NCI-H748 (cell line): ENCODE results near the gene PRRC2A.

Experiments used
- DNase-seq: peaks from one replicate; lab custom pipeline; 2025; ENCODE audit not compliant: unreplicated experiment; lab: John Stamatoyannopoulos, UW

The PRRC2A gene

DNA sequence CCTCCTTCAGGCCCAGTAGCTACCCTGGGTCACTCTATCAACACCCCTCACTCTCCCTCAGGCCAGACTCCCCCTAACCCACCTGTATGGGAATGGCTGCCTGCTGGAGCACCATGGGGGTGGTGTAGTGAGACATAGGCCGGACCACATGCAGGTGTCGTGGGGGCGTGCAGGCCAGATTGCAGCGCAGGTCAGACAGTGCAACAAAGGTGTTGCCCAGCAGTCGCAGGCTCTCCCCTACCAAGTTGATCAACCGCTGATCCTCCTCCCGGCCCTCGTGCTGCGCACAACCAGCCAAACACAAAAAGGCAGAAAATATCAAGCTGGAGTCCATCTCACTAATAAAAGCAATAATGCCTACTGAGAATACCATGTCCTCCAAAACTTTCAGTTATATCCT lies 24.8 kb downstream of the PRRC2A start:
- no peak for DNase-seq

DNA sequence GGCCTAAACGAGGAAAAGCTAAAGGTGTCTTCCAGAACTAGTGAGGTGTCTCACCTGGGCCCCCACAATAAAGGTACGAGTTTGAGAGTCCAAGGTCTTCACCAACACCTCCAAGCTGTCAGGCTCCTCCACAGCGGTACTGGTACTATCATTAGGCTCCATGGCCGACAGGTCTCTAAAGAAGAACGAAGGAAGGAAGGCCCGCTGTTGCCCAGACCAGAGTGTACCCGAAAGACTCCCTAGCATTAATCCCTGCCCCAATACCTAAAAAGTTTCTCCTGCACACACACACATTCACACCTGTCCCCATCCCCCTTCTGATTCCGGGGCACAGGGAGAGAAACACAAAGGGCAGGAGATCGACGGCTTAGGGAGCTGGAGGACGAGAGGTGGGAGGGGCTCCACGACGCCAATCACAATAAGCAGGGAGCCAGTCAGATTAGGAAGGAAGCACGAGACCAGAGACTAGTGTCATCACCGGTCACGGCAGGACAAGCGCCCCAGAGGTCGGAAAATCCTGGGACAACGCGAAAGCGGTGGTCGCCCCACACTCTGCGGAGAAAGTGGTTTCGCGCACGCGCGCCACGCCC lies 31.2 kb downstream of the PRRC2A start:
- no peak for DNase-seq

DNA sequence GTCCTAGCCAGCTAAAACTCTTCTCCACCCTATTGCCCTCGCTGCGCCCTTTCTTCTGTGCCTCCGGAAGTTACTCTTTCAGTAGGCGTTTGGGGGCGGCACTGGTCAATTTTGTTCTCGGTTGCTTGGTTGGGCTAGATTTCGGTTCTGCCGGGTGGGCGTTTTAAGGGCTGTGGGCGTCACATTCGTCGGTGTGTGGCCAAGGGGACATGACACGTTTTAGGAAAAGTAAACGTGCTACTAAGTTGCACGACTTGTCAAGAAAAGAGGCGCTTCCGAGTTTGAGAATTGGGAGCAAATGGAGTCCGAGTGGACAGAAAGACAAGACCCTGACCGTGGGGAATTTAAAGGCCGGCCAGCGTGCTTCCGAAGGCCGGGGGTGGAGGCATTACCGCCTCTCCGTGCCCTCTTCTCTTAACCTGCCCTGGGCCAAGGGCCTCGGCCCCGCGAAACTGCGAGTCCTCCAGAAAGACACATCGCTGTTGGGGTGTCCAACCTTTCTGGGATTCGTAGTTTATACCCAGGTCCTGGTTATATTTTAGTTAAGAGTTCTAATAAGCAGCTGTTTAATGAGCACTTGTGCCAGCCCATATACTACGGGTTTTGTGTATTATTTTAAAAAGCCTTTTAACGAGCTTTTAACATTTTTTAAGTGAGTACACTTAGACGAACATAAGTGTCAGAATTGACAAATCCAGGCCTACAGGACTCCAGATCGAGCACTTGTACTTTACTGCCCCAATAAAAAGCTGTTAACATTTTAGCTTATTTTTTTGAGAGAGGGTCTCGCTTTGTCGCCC lies 32.6 kb downstream of the PRRC2A start:
- DNase-seq: peak; percentile 99

DNA sequence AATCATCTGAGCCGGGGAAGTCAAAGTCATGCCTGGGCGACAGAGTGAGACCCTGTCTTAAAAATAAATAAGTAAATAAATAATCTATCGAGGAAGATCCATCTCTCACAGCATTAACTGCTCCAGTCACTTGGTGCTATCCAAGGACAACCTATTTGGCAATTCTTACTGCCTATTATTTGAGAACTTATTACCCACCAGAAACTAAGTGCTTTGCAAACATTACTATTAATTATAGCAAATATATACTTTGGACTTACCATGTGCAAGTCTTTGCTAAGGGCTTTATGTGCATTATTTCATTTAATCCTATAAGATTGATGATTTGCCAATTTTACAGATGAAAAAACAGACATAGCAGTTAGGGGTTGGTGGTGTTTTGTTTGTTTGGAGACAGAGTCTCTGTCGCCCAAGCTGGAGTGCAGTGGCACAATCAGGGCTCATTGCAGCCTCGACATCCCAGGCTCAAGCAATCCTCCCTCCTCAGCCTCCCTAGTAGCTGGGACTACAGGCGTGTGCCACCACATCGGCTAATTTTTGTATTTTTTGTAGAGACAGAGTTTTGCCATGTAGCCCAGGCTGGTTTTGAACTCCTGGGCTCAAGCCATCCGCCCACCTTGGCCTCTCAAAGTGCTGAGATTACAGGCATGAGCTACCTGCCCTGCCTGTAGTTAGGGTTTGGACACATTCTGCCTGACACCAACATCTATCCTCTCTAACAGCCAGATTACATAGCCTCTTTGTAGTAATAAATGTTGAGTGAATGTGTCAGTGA lies 34.2 kb downstream of the PRRC2A start:
- no peak for DNase-seq

DNA sequence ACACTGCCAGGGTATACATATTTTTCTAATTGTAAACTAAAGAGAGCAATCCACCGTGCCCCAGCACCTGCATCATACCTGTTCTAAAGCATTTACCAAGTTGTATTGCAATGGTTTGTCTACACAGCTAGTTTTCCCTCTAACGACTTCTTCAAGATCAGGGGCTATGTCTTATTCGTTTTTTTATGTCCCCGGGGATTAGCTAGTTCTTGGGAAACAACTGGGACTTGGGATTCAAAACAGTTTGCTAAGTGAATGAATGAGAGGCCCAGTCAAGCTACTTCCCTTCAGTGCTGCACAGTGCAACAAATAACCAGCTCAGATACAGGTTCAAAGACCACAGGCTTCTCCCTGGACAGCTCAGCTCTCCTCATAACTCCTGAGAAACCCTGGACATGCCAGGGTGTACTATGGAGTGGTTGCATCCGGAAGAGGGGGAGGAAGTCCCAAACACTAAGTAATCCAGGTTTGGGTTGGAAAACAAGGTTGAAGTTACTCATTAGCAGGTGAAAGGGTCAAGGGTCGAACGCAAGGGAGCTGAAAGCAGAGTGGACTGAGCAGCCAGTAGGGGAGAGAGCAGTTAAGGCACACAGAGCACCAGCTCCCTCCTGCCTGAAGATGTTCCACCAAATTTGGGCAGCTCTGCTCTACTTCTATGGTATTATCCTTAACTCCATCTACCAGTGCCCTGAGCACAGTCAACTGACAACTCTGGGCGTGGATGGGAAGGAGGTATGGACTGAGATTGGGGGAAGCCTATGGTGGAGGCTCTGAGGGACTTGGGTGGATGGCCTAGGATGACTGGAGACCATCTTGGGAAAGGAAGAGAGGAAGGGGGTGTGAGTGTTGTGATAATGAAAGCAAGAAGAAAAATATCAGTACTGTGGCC lies 35.1 kb downstream of the PRRC2A start, which contains the start of gene APOM:
Gene APOM (plus strand): TSS at position 546 of the 889 bp plus-strand sequence. CDS start 73 bp downstream, at position 619.
- no peak for DNase-seq

DNA sequence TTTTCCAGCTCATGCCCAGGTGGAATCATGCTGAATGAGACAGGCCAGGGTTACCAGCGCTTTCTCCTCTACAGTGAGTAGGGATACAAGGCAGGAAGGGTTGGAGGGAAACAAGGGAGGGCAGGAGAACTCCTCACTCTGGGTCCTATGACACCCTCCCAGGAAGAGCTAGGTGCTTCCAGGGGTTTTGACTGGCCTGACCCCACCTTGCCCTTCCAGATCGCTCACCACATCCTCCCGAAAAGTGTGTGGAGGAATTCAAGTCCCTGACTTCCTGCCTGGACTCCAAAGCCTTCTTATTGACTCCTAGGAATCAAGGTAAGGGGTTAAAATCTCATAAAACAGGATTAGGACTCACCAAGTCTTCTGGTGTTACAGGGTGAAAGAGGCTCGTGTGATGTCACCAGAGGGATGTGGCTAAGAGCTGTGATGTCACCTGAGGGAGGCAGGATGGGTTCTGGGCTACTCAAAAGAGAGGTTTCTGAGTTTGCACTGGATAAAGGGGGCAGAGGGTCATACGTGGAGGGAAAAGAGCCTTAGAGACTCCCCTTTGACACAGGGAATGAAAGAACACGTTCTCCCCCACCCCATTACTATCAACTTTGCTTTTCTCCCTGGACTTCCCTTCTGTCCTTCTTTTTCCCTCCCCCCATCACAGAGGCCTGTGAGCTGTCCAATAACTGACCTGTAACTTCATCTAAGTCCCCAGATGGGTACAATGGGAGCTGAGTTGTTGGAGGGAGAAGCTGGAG lies 37.1 kb downstream of the PRRC2A start:
- DNase-seq: no peak

DNA sequence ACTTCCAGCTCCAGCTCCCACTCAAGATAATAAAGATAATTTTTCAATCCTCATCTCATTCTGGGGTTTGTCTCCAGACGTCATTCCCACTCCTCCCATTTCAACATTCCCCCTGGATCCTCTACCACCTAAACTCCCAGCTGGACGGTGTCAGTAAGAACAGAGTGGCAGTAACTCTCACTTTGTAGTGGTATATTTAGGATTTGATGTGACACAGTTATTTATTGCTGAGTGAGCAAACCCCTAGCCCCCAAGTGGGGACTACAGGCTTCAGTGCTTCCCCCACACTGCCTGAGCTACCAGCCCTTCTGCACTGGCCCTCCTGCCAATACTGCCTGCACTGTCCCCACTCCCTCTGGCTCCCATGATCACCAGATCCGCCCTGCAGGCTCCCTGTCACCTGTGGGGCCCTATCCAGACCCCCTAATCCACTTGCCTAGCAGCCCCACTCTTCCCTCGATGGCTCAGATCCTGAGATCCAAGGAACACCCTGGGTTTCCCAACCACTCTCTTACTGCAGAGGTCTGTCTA lies 37.7 kb downstream of the PRRC2A start:
- DNase-seq: no peak

DNA sequence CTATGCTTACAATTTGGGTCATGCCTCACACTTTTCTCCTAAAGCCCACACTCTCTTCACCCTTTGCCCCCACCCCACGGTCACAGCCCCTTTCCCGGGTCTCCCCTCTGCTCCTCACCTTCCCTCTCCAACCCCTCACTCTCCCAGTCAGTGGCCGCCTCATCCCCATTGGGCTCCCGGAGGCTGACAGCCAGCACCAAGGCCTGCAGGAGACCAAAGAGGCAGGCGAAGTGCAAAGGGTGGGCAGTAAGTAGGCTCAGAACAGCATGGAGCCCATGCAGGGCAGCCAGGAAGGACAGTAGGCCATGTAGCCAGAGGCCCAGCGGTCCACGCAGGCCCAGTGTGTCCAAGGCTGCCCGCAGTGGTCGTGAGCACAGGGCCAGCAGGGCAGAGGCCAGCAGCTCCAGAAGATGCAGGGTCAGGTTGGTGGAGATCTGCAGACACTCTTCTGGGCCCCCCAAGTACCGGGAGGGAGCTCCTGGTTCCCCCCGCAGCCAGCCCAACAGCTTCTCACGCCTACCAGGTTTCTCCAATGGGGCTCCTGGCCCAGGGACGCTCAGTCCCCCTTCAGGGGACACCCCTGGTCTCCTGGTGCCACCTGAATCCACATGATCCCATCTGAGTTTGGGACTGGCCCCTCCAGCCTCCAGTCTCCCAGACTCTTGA lies 38.6 kb downstream of the PRRC2A start:
- no peak for DNase-seq

DNA sequence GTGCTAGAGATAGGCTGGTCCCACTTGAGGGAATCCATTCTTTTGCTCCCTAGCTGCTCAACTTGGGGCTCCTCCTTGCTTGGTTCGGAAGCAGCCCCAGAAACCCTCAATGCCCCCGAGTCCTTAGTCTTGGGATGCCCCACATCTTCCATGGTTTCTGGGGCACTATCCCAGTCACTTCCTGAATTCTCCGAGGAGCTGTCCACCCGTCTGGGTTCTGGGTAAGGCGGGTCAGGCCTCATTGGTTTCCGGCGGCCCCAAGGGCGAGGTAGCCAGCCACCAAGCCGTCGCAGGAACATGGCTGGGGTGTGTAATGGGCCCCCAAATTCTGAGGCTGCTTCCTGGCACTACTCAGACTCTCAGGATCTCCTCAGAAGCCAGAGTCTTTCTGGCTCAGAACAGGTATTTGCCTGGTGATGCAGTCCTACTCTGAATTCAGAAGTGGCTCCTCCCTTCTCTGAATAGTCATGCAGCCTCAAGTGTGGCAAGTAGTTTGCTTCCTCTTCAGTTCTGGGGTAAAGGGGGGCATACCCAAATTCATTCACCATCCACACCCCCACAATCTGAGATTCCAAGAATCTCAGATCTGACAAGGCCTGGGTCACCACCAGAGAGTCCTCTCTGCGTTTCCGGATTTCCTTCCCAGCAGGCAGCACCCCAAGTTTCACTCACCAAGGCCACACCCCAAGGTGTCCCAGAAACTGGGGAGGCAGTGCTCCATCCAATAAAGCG lies 39.3 kb downstream of the PRRC2A start:
- peak; percentile 42 for DNase-seq

DNA sequence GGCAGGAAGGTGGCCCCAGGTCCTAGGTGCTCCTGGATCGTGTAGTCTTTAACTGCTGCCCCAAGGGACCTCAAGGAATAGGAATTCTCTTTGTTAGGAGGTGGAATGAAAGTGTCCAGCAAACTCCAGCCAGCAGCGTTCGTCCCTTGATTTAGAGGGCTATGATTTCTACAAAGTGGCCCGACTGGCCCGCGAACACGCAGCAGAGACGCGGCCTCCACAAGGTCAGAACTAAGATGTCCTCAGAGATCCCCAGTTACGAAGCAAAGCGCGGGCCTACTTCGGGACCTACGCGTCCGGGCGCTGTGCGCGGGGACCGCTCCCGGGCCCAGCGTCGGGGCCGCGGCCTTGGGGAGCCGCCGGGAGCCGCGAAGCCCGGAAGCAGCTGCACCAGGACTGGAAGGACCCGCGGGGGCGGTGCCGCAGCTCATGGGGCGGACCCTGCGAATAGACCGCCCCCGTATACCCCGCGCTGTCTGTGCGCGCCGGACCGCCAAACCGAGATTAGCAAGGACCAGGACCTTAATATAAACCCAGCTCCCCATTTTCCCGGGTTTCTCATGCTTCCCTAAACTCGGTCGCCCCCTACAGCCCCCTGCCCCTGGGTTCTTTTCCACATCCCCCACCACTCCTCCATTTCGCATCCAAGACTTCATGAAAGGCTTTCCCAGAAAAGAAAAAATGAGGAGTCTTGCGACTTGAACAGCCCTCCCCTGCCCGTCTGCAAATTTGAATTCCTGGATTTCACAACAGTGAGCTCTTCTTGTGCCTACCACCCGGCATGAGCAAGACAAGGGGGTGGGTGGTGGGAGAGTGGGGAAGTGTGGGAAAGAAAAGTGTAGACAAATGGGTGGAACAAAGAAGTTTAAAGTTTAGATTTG lies 40.1 kb downstream of the PRRC2A start, which contains the start of gene C6orf47:
Gene C6orf47 (minus strand): TSS at position 398 of the 881 bp plus-strand sequence. CDS start 831 bp downstream, outside the sequence.
- DNase-seq: peak; percentile 93

DNA sequence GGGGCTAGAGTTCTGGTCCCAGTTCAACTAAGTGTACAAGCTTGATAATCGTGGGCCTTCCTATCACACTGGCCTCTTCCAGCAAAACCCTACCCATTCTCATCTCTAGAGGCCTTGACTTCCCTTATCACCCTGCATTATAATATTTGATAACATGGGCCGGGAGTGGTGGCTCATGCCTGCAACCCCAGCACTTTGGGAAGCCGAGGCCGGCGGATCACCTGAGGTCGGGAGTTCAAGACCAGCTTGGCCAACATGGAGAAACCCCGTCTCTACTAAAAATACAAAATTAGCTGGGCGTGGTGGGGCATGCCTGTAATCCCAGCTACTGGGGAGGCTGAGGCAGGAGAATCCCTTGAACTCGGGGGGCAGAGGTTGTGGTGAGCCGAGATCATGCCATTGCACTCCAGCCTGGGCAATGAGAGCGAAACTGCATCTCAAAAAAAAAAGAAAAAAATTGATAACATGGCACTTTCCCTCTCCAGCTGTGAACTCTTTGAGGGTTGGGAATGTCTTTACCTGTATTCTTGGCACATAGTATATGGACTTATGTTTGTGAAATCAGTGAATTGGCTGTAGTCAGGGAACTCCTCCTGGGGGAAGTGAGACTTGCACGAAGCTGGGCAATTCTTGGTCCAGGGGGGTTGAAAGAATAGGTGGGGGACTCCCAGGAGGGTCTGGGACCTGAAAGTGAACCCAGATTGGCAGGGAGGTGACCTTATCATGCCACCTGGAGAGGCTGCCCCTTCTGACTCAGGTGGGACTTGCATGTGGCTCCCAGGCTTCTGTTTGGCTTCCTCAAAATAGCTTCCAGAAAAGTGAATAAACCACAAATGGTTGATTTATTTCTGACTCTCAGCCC lies 41.0 kb downstream of the PRRC2A start:
- no peak for DNase-seq

DNA sequence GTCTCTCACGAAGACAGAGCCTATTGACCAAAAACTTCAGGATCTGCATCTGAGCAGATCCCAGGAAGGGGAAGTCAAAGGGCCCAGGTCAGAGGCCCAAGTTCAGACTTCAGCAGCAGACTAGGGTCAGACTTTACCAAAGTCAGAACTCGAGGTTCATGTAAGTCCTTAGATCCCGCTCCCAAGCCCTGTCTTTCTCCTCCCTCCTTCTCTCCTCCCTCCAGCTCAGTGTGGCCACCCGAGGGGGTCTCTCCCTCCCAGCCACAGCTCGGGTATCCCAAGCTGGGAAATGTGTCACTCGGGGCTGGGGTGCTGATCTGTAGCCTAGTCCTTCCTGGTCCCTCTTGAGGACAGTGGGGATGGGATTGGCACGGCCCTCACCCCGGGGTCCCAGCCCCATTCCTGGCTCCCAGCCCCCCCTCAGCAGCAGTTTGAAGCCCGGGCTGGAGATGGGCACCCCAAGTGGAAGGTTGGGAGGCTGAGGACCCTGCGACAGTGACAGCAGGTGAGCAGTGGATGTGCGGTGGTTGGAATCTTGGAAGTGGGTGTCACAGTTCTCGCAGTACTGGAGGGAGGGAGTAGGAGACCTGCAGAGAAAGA lies 41.7 kb downstream of the PRRC2A start:
- DNase-seq: no peak

DNA sequence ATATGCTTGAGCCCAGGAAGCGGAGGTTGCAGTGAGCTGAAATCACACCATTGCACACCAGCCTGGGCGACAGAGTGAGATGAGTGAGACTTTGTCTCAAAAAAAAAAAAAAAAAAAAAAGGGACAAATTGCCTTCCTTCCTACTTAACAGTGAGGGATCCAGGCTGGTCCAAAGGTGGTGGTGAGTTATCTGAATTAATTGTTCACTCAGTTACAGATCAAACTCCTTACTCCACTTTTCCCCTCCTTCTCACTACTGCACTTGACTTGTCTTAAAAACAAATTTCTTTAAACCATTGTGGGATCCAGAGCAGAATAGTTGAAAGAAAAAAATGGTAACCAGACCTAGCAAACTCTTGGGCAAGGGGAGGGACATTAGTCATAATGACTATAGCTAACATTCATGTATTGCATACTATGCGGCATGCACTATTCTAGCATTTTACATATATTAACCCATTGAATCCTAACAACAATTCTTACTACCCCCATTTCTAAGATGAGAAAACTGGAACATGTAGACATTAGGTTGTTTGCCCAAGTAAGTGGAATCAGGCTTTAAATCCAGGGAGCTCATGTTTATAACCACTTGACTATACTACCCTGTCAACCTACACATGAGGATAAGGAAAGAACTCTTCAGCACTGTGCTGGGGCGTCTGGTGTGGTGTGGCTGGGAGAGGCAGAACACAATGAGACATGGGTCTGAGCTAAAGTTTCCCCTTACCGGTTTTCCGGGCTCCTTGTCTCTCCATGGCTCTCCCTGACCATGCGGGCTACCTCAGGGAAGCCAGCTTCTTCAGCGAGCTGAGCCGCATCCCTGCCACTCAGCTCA lies 42.8 kb downstream of the PRRC2A start:
- DNase-seq: no peak

DNA sequence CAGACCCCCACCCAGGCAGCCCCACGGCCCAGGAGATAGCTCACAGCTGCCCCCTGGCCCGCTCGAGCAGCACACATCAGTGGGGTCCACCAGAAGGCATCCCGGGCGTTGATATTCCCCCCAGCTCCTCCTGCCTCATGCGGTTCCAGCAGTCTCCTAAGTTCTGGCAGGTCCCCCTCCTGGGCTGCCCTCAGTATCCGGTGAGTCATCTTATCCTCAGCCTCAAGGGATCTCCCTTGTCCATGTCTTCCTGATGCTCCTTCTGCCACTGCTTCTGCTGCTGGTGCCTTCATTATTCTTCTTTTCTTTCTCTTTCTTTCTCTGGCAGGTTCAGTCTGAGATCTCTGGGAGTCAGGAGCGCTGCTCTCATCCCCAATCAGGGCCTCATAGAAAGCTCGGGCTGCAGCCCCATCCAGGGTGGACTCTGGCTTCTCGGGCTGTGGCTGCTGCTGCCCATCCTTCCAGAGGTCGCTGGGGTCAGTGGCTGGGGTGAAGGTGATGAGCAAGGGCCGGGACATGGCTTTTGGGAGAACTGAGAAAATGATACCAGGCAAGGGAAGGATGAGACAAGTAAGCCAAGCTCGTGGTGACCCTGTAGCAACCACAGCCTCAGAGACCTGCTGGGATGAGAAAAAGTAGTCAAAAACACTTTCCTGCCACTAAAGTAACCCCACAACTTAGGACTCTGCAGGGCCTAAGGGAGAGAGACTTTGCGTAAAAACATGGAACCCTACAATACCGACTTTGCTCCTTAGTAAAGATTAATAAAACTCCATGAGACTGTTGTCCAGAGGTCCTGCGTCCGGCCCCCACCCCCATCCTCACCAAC lies 43.7 kb downstream of the PRRC2A start:
- DNase-seq: no peak
